ENCODE data around the gene DCBLD1. TPM values are rescaled to one million over a fixed set of nuclear protein-coding genes. Genes with fewer than 3 reads are reported as not detected.
A peak's percentile ranks its signal among the peaks of the same experiment; 100 is the strongest.

DCBLD1 gene
- total RNA-seq, 1 donor = 29.7 TPM

- TF ChIP-seq, protein P1, sequence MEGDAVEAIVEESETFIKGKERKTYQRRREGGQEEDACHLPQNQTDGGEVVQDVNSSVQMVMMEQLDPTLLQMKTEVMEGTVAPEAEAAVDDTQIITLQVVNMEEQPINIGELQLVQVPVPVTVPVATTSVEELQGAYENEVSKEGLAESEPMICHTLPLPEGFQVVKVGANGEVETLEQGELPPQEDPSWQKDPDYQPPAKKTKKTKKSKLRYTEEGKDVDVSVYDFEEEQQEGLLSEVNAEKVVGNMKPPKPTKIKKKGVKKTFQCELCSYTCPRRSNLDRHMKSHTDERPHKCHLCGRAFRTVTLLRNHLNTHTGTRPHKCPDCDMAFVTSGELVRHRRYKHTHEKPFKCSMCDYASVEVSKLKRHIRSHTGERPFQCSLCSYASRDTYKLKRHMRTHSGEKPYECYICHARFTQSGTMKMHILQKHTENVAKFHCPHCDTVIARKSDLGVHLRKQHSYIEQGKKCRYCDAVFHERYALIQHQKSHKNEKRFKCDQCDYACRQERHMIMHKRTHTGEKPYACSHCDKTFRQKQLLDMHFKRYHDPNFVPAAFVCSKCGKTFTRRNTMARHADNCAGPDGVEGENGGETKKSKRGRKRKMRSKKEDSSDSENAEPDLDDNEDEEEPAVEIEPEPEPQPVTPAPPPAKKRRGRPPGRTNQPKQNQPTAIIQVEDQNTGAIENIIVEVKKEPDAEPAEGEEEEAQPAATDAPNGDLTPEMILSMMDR (IDR thresholded peaks at IDR 0.05; ENCODE audit: extremely low read depth, low read depth, low read length) = no peak
- peaks cover 86% of the 10 kb centered on the region for H3K79me2 ChIP-seq (ENCODE audit: insufficient read depth, low read length)
- H3K4me2 ChIP-seq (ENCODE audit: insufficient read depth, low read length) = peak overlapping the region; percentile 62
- no peaks in the 10 kb centered on the region for H3K27me3 ChIP-seq (ENCODE audit: insufficient read depth, low read length)
- no peak overlapping the region for H2AFZ ChIP-seq (ENCODE audit: low read length)
- peak overlapping the region; percentile 97 for H3K27ac ChIP-seq (ENCODE audit: low read depth, low read length)
- no peaks in the 10 kb centered on the region for H3K9me3 ChIP-seq (ENCODE audit: low read depth, low read length)
- DNase-seq (ENCODE audit: insufficient read length, low spot score, missing footprints) = no peak
- no peak overlapping the region for H3K4me3 ChIP-seq (ENCODE audit: insufficient read depth, low read length)
- H3K4me1 ChIP-seq (ENCODE audit: insufficient read depth, low read length) = peaks cover 83% of the 10 kb centered on the region
- H4K20me1 ChIP-seq (ENCODE audit: insufficient read depth, low read length) = no peaks in the 10 kb centered on the region
- no peaks in the 10 kb centered on the region for H3K36me3 ChIP-seq (ENCODE audit: insufficient read depth, low read length)
Observed at GRCh38 chr6:117495425-117495824, 13.0 kb downstream of the DCBLD1 start.

DNA sequence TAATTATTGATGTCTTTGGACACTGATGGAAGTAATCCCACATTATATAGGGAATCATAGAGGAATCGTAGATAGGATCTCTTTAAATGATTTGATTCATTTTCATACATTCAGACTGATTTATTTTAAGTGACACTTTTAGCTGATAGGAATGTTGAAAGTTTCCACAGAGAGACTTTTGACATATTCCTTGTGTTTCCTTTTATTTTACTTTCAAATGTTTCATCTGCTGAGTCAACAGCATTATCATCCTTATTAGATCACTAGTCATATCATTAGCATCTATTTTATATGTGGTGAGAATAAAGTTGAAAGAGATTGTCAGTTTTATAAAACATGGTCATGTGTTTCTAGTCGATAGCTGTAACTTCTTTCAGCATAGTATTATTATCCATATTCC is 13.4 kb downstream of the DCBLD1 start:
- H3K27ac ChIP-seq (ENCODE audit: low read depth, low read length) = peak overlapping the region; percentile 97
- peak overlapping the region; percentile 13 for H3K4me3 ChIP-seq (ENCODE audit: insufficient read depth, low read length)
- no peaks in the 10 kb centered on the region for H3K27me3 ChIP-seq (ENCODE audit: insufficient read depth, low read length)

DNA sequence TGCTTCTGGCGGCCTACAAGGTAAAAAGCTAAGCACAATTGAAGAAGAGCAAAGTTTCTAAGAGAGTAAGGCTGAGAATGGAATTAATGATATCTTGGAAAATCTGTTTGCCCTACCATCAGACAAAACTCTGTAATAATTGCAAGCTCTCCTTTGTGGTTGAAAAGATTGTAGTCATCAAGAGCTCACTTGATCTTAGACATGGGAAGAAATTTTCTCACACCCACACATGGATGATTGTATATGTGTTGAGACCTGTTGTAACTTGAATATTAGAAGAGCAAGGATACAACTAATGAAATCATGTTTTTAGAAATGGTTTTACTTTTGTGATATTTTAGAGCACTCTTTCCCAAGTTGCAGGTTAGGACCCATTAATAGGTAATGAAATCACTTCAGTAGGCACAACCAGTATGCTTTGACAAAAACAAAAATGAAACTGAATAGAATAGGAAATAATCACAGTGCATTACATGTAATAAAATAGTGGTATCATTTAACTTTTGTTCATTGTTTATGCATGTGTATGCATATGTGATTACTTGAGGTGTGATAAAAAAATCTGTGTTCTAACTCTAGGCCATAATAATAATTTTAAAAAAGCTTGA is 14.0 kb downstream of the DCBLD1 start:
- no peaks in the 10 kb centered on the region for H4K20me1 ChIP-seq (ENCODE audit: insufficient read depth, low read length)
- H3K4me3 ChIP-seq (ENCODE audit: insufficient read depth, low read length) = peak overlapping the region; percentile 13
- H3K36me3 ChIP-seq (ENCODE audit: insufficient read depth, low read length) = no peaks in the 10 kb centered on the region
- no peak for DNase-seq (ENCODE audit: insufficient read length, low spot score, missing footprints)
- H3K27ac ChIP-seq (ENCODE audit: low read depth, low read length) = peak overlapping the region; percentile 97
- H2AFZ ChIP-seq (ENCODE audit: low read length) = no peak overlapping the region
- TF ChIP-seq, protein P1 (IDR thresholded peaks at IDR 0.05; ENCODE audit: extremely low read depth, low read depth, low read length) = no peak
- H3K27me3 ChIP-seq (ENCODE audit: insufficient read depth, low read length) = no peaks in the 10 kb centered on the region
- peak overlapping the region; percentile 62 for H3K4me2 ChIP-seq (ENCODE audit: insufficient read depth, low read length)
- peaks cover 86% of the 10 kb centered on the region for H3K79me2 ChIP-seq (ENCODE audit: insufficient read depth, low read length)
- H3K4me1 ChIP-seq (ENCODE audit: insufficient read depth, low read length) = peaks cover 77% of the 10 kb centered on the region
- H3K9me3 ChIP-seq (ENCODE audit: low read depth, low read length) = no peaks in the 10 kb centered on the region

More for the DNA sequence above, 13.4 kb downstream of the DCBLD1 start:
- no peaks in the 10 kb centered on the region for H3K9me3 ChIP-seq (ENCODE audit: low read depth, low read length)
- no peaks in the 10 kb centered on the region for H3K36me3 ChIP-seq (ENCODE audit: insufficient read depth, low read length)
- peaks cover 86% of the 10 kb centered on the region for H3K79me2 ChIP-seq (ENCODE audit: insufficient read depth, low read length)
- peaks cover 79% of the 10 kb centered on the region for H3K4me1 ChIP-seq (ENCODE audit: insufficient read depth, low read length)
- no peak for DNase-seq (ENCODE audit: insufficient read length, low spot score, missing footprints)
- peak overlapping the region; percentile 62 for H3K4me2 ChIP-seq (ENCODE audit: insufficient read depth, low read length)
- H2AFZ ChIP-seq (ENCODE audit: low read length) = no peak overlapping the region
- no peaks in the 10 kb centered on the region for H4K20me1 ChIP-seq (ENCODE audit: insufficient read depth, low read length)
- TF ChIP-seq, protein P1 (IDR thresholded peaks at IDR 0.05; ENCODE audit: extremely low read depth, low read depth, low read length) = no peak

DNA sequence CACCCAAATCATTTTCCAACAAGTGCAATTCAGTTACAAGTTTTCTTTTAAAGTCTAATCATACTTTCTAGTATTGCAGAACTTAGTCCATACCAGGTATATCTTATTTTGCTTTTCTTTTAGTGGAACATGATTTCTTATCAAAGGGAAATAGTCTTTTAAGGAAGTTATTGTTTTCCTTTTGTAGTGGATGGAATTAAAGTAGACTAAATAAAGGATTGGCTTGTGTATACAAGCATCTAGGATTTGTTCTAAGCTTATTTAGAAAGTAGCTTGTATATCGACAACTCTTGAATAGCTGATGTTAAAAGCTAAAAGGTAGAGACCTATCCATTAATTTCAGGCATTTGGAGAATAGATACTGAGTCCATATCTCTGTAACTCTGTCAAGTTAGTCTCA is 14.8 kb downstream of the DCBLD1 start:
- H3K79me2 ChIP-seq (ENCODE audit: insufficient read depth, low read length) = peaks cover 86% of the 10 kb centered on the region
- H3K9me3 ChIP-seq (ENCODE audit: low read depth, low read length) = no peaks in the 10 kb centered on the region
- H3K4me3 ChIP-seq (ENCODE audit: insufficient read depth, low read length) = no peak overlapping the region
- no peak overlapping the region for H3K4me2 ChIP-seq (ENCODE audit: insufficient read depth, low read length)
- H3K36me3 ChIP-seq (ENCODE audit: insufficient read depth, low read length) = no peaks in the 10 kb centered on the region
- TF ChIP-seq, protein P1 (IDR thresholded peaks at IDR 0.05; ENCODE audit: extremely low read depth, low read depth, low read length) = no peak
- no peak overlapping the region for H2AFZ ChIP-seq (ENCODE audit: low read length)
- H3K4me1 ChIP-seq (ENCODE audit: insufficient read depth, low read length) = peaks cover 74% of the 10 kb centered on the region
- peak overlapping the region; percentile 97 for H3K27ac ChIP-seq (ENCODE audit: low read depth, low read length)
- no peaks in the 10 kb centered on the region for H4K20me1 ChIP-seq (ENCODE audit: insufficient read depth, low read length)
- no peak for DNase-seq (ENCODE audit: insufficient read length, low spot score, missing footprints)
- H3K27me3 ChIP-seq (ENCODE audit: insufficient read depth, low read length) = no peaks in the 10 kb centered on the region

Data from osteoblast (primary cell).